ENCODE results near the gene GTF3C4. TPM values are rescaled to one million over a fixed set of nuclear protein-coding genes. Genes with fewer than 3 reads are reported as not detected.

Gene GTF3C4
- total and polyA plus RNA-seq, 2 of the 8 experiments (the other 6 are each of a cell fraction or from before 2014, with no cell fraction given): 6.8 to 39.2 TPM

- TF ChIP-seq, protein P1, sequence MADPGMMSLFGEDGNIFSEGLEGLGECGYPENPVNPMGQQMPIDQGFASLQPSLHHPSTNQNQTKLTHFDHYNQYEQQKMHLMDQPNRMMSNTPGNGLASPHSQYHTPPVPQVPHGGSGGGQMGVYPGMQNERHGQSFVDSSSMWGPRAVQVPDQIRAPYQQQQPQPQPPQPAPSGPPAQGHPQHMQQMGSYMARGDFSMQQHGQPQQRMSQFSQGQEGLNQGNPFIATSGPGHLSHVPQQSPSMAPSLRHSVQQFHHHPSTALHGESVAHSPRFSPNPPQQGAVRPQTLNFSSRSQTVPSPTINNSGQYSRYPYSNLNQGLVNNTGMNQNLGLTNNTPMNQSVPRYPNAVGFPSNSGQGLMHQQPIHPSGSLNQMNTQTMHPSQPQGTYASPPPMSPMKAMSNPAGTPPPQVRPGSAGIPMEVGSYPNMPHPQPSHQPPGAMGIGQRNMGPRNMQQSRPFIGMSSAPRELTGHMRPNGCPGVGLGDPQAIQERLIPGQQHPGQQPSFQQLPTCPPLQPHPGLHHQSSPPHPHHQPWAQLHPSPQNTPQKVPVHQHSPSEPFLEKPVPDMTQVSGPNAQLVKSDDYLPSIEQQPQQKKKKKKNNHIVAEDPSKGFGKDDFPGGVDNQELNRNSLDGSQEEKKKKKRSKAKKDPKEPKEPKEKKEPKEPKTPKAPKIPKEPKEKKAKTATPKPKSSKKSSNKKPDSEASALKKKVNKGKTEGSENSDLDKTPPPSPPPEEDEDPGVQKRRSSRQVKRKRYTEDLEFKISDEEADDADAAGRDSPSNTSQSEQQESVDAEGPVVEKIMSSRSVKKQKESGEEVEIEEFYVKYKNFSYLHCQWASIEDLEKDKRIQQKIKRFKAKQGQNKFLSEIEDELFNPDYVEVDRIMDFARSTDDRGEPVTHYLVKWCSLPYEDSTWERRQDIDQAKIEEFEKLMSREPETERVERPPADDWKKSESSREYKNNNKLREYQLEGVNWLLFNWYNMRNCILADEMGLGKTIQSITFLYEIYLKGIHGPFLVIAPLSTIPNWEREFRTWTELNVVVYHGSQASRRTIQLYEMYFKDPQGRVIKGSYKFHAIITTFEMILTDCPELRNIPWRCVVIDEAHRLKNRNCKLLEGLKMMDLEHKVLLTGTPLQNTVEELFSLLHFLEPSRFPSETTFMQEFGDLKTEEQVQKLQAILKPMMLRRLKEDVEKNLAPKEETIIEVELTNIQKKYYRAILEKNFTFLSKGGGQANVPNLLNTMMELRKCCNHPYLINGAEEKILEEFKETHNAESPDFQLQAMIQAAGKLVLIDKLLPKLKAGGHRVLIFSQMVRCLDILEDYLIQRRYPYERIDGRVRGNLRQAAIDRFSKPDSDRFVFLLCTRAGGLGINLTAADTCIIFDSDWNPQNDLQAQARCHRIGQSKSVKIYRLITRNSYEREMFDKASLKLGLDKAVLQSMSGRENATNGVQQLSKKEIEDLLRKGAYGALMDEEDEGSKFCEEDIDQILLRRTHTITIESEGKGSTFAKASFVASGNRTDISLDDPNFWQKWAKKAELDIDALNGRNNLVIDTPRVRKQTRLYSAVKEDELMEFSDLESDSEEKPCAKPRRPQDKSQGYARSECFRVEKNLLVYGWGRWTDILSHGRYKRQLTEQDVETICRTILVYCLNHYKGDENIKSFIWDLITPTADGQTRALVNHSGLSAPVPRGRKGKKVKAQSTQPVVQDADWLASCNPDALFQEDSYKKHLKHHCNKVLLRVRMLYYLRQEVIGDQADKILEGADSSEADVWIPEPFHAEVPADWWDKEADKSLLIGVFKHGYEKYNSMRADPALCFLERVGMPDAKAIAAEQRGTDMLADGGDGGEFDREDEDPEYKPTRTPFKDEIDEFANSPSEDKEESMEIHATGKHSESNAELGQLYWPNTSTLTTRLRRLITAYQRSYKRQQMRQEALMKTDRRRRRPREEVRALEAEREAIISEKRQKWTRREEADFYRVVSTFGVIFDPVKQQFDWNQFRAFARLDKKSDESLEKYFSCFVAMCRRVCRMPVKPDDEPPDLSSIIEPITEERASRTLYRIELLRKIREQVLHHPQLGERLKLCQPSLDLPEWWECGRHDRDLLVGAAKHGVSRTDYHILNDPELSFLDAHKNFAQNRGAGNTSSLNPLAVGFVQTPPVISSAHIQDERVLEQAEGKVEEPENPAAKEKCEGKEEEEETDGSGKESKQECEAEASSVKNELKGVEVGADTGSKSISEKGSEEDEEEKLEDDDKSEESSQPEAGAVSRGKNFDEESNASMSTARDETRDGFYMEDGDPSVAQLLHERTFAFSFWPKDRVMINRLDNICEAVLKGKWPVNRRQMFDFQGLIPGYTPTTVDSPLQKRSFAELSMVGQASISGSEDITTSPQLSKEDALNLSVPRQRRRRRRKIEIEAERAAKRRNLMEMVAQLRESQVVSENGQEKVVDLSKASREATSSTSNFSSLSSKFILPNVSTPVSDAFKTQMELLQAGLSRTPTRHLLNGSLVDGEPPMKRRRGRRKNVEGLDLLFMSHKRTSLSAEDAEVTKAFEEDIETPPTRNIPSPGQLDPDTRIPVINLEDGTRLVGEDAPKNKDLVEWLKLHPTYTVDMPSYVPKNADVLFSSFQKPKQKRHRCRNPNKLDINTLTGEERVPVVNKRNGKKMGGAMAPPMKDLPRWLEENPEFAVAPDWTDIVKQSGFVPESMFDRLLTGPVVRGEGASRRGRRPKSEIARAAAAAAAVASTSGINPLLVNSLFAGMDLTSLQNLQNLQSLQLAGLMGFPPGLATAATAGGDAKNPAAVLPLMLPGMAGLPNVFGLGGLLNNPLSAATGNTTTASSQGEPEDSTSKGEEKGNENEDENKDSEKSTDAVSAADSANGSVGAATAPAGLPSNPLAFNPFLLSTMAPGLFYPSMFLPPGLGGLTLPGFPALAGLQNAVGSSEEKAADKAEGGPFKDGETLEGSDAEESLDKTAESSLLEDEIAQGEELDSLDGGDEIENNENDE (IDR thresholded peaks at IDR 0.05; ENCODE audit: insufficient replicate concordance, low read length): no peak
- no peak for TF ChIP-seq JUN (IDR thresholded peaks at IDR 0.05; ENCODE audit: low read depth, low read length)
- no peak for TF ChIP-seq GABPA (IDR thresholded peaks at IDR 0.05; ENCODE audit: borderline replicate concordance, insufficient read depth, low read length)
Observed at GRCh38 chr9:132679946-132680625, 9.8 kb downstream of the GTF3C4 start (continued).

Measured in H1 (cell line).